GM13976 (cell line): ENCODE measurements around the gene MTMR11.
A peak's percentile ranks its signal among the peaks of the same experiment; 100 is the strongest.
"Not testable (repeated sequence)": the region's sequence is repeated elsewhere in the genome, so short reads cannot be mapped to it uniquely, and the experiment has no call there.

Experiments
- DNase-seq: peaks from one replicate; pipeline ENCODE4 v3.0.0; 2012; ENCODE audit warnings: low spot score
- CTCF ChIP-seq: IDR thresholded peaks from 2 replicates; pipeline ENCODE4 v1.5.1; 2012; ENCODE audit warnings: borderline replicate concordance, mild to moderate bottlenecking; ENCODE audit not compliant: insufficient read depth; ENCODE audit errors: extremely low read depth, missing control alignments, control extremely low read depth
- in situ Hi-C: fragments of 300-500 bp; cut with MboI; formaldehyde crosslinking; loops from one replicate; pipeline ENCODE4 v1.12.0; 2022; ENCODE audit warnings: low sequenced_read_pairs, mixed read lengths, inconsistent platforms; ENCODE audit not compliant: unreplicated experiment

The MTMR11 gene

GRCh38 chr1:149887456-149888246 lies 49.0 kb downstream of the MTMR11 start:
- TF ChIP-seq CTCF: no peak
- DNase-seq: peak; percentile 84
- in situ Hi-C loops: no loop called here

GRCh38 chr1:149887196-149887455 lies 49.6 kb downstream of the MTMR11 start:
- in situ Hi-C loops, DNase-seq: not testable (repeated sequence)

- TF ChIP-seq CTCF: no peak
- in situ Hi-C loops: no loop called here
- DNase-seq: peak; percentile 91
Measured at GRCh38 chr1:149886396-149887195, 50.1 kb downstream of the MTMR11 start.

- DNase-seq, in situ Hi-C loops: not testable (repeated sequence)
Measured at GRCh38 chr1:149886121-149886395, 50.6 kb downstream of the MTMR11 start.

GRCh38 chr1:149885339-149886120 lies 51.1 kb downstream of the MTMR11 start:
- DNase-seq: no peak
- no peak for TF ChIP-seq CTCF
- in situ Hi-C loops: no loop called here

GRCh38 chr1:149884433-149885338 lies 52.0 kb downstream of the MTMR11 start:
- in situ Hi-C loops: no loop called here
- no peak for DNase-seq
- no peak for TF ChIP-seq CTCF

- no peak for TF ChIP-seq CTCF
- in situ Hi-C loops: no loop called here
- no peak for DNase-seq
Measured at GRCh38 chr1:149883598-149884247, 53.0 kb downstream of the MTMR11 start.
